Stimulated activated naive CD4-positive, alpha-beta T cell treated with Interleukin-2 at 50 U/mL for 16 hours (primary cell): ENCODE results near the gene OBSCN.

Experiments used
- DNase-seq: peaks from one replicate; lab custom pipeline; 2025; lab: John Stamatoyannopoulos, UW

Gene OBSCN

GRCh38 chr1:228207851-228208821, at the start of gene OBSCN:
Gene OBSCN (plus strand): TSS chr1:228208044. CDS start chr1:228211784, 3,740 bp downstream.
- DNase-seq, result no peak

GRCh38 chr1:228158151-228159007, 49.5 kb upstream of the OBSCN start:
- DNase-seq, result no peak

- no peak for DNase-seq
Observed at GRCh38 chr1:228159008-228159665, 48.7 kb upstream of the OBSCN start.

GRCh38 chr1:228160201-228160761, 47.6 kb upstream of the OBSCN start:
- DNase-seq, result no peak

- no peak for DNase-seq
Observed at GRCh38 chr1:228161362-228161761, 46.5 kb upstream of the OBSCN start.

GRCh38 chr1:228161866-228162265, 46.0 kb upstream of the OBSCN start:
- no peak for DNase-seq

- no peak for DNase-seq
Observed at GRCh38 chr1:228162286-228163006, 45.4 kb upstream of the OBSCN start.

GRCh38 chr1:228163007-228163753, 44.7 kb upstream of the OBSCN start:
- no peak for DNase-seq

GRCh38 chr1:228163776-228164519, 43.9 kb upstream of the OBSCN start:
- no peak for DNase-seq

GRCh38 chr1:228164561-228165371, 43.1 kb upstream of the OBSCN start:
- no peak for DNase-seq

- DNase-seq, result peak; percentile 99
Observed at GRCh38 chr1:228165372-228166169, 42.3 kb upstream of the OBSCN start, which contains the start of gene IBA57. Gene IBA57 (plus strand): TSS chr1:228165804. CDS start chr1:228165817, 13 bp downstream.

- DNase-seq, result peak; percentile 43
Observed at GRCh38 chr1:228166170-228166936, 41.5 kb upstream of the OBSCN start.

GRCh38 chr1:228168563-228169270, 39.1 kb upstream of the OBSCN start:
- DNase-seq, result no peak

- DNase-seq, result no peak
Observed at GRCh38 chr1:228169345-228169744, 38.5 kb upstream of the OBSCN start.

GRCh38 chr1:228170666-228171065, 37.2 kb upstream of the OBSCN start:
- no peak for DNase-seq

GRCh38 chr1:228171221-228171891, 36.5 kb upstream of the OBSCN start:
- DNase-seq, result no peak
